Keratinocyte (primary cell): ENCODE results near the gene KLHL9.

Source experiments
- CTCF ChIP-seq, 3 experiments: IDR thresholded peaks in 1 of 3; conservative IDR thresholded peaks in 1 of 3; optimal IDR thresholded peaks in 1 of 3; 2 replicates in 2 of 3; 3 replicates in 1 of 3; pipeline versions ENCODE3 to v1.5.1; 2011; ENCODE audit warnings: low read length in 3 of 3, mild to moderate bottlenecking in 3 of 3, moderate library complexity in 2 of 3, control low read depth in 1 of 3, inconsistent platforms in 1 of 3; ENCODE audit not compliant: insufficient read depth in 2 of 3; ENCODE audit errors: extremely low read depth in 1 of 3
- EZH2 ChIP-seq: IDR thresholded peaks from one replicate; pipeline ENCODE4 v1.6.1; 2012; ENCODE audit warnings: inconsistent platforms, mild to moderate bottlenecking, low read length, moderate library complexity

- TF ChIP-seq EZH2 (no peak), CTCF (optimal IDR thresholded peaks at IDR 0.05 in 1 of 3, IDR thresholded peaks at IDR 0.05 in 1 of 3, conservative IDR thresholded peaks at IDR 0.05 in 1 of 3; ENCODE audit: extremely low read depth in 1 of 3, insufficient read depth in 2 of 3, low read length in 3 of 3) (no peak)
Observed at GRCh38 chr9:21331676-21332402, 3.4 kb downstream of the KLHL9 start.
